Islet of Langerhans (tissue), 1 donor: ENCODE measurements around the gene NSRP1.
A peak's percentile ranks its signal among the peaks of the same experiment; 100 is the strongest.
"Not testable (repeated sequence)": the region's sequence is repeated elsewhere in the genome, so short reads cannot be mapped to it uniquely, and the experiment has no call there.

Experiments
- FAIRE-seq: peaks from one replicate; lab custom pipeline; 2011; peaks lifted over from hg19 to GRCh38; lab: Jason Lieb, UNC

The NSRP1 gene

DNA sequence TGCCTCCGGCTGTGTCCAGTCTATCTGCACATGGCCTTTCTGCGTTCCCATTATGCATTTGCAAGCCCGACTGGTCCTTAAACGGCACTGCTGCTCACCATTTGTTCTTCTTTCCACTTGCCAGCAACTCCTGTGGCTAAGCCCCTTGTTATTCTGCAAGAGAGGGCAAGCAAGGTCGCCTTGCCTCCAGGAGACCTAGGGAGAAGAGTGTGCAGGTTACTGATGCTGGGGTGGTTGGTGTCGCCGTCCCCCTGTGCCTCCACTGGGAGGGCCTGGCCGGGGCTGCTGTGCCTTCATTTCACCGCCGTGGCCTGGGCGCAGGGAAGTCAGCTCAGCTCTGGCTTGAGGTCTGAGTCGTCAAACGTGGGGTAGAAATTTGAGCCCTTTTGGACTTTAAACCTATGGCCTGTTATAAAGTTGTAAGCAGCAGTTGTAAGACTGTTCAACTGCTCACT is 106.1 kb downstream of the NSRP1 start:
- no peak for FAIRE-seq

DNA sequence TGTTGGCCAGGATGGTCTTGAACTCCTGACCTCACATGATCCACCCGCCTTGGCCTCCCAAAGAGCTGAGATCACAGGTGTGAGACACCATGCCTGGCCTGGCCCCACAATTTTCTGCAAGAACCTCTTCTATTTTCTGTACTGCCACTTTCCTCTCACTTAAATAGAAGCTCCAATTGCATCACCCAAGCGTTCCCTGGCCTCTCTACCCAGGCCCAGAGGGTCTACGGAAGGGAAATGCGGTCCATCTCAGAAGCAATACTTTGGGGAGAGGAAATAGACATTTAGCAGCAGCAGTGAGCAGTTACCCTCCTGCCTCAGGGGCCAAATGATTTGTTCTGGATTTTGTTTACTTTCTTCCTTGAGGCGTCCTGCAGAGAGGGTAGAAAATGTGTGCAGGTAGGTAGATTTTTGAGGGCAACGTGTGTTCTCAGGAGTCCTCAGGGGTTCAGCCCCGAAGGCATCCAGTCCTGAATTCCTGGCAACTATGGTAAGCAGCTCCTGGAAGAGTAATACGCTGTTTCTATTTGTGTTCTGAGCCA is 107.9 kb downstream of the NSRP1 start:
- FAIRE-seq, result no peak

DNA sequence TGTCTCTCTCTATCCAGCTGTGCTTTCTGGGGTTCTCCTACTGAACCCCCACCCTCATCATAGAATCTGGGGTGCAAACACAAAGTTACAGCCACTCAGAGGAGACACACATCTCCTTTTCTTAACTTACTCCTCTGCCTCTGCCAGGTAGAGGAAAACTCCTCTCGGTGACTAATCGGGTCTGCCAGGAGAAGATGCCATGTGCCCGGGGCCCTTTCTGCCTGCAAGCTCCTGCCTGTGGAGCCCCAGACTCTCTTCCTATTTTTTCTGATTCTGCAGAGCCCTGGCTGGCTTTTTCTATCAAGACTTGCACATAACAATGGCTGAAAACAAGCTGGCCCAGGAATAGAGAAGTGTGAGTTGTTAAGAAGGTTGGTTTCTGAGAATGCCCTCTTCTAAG is 108.5 kb downstream of the NSRP1 start:
- no peak for FAIRE-seq

DNA sequence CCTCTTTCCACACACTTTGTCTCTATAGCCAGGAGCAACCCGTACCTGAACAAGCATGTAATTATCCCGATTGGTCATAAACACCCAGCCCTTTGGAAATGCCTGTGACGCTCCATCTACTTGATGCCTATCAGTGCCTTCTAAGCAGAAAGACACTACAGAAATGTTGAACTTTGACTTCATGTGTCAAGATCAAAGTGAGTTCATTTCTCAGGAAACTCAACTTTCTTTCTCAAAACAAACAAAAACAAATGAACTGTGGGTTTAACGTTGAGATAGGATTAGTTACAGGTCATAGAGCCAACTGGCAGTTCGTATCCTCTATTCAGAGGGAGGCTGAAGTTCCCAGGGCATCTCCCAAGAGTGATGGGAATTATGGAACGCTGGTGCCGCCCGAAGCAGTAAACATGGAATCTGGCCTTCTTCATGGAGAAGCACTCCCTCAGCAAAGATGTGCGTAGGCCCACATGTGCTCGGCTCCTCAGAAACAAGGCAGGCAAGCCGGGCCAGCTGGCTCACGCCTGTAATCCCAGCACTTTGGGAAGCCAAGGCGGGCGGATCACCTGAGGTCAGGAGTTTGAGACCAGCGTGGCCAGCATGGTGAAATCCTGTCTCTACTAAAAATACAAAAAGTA is 109.4 kb downstream of the NSRP1 start:
- no peak for FAIRE-seq

DNA sequence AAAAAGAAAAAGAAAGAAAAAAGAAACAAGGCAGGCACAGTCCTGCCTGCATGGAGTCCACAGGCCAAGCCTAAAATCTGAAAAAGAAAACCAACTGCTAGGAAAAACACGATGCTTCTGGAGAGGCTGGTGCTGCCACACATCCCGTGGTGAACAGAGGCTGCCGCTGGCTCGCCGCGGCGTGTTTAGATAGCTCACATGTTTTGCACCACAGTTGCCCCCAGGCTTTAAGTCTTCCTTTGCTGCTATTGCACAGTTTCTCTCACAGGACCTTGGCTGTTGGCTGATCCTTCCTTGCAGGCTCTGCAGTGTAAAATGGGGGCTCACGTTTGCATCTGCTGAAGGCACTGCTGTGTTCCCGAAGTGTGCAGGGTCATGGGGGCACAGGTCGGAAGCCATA is 110.3 kb downstream of the NSRP1 start:
- no peak for FAIRE-seq

DNA sequence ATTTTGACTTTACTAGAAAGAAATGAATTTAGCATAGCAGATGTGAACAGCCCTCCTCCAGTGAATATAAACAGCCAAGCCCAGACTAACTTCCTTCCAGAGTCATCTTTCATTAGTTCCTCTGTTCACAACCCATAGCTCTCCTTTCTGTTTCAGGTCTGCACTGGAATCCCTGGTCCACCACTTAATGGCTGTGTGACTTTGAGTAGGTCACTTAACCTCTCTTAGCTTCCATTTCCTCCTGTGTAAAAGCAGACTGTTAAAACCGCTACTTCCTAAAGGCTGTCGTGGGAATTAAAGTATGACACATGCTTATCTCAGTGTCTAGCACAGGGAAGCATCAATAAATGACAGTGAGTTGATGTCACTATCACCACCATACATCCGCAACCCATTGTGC is 111.4 kb downstream of the NSRP1 start:
- FAIRE-seq, result no peak

DNA sequence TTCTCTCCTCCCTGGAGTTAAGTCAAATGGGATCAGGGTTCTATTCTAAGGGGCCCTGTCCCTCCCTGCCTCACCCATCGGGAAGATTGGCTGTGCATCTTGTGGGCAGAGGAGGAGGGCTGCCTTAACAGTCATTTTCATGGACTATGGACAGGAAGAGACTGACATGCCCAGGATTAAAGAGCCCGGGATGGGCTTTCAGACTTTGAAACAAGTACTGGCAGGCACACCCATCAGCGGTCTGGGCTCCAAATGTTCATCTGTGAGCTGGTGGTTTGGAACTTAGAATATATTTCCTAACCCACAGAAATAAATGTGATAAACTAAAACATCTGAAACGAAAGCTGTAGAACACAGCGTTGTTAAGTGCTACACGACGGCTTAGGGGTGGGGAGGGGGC is 112.4 kb downstream of the NSRP1 start:
- no peak for FAIRE-seq

DNA sequence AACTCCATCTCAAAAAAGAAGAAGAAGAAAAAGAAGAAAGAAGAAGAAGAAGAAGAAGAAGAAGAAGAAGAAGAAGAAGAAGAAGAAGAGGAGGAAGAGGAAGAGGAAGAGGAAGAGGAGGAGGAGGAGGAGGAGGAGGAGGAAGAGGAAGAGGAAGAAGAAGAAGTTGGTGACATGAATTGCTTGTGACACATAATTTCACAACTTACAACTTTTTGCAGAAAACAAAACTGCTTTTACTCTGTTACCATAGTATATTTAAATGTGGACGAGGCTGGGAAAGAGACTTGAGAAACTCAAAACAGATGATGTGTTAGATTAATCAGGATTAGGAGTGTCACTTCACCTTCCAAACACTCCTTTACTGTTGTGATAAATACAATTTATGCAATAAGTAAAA is 113.4 kb downstream of the NSRP1 start:
- FAIRE-seq, result not testable (repeated sequence)

DNA sequence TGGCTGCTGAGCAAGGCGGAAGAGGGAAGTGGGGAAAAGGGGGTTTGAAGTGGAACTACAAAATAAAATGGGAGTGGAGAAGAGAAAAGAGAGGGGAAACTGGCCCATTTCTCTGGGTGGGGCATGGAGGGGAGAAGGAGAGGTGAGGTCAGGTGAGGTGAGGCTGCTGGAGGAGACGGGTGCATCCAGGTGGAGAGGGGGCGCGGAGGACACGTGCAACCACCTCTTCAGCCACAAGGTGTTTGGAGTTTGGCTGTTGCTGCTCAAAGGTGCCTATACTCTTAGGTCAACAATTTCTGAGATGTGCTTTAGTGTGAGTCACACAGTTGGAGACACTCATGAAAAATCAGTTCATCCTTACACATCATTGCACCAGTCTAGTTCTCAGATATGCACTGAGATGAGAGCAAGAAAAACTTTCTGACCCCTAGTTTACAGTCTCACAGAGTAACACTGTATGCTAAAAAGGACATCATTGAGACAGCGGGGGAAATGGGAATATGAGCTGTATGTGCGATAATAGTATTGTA is 114.0 kb downstream of the NSRP1 start:
- no peak for FAIRE-seq

DNA sequence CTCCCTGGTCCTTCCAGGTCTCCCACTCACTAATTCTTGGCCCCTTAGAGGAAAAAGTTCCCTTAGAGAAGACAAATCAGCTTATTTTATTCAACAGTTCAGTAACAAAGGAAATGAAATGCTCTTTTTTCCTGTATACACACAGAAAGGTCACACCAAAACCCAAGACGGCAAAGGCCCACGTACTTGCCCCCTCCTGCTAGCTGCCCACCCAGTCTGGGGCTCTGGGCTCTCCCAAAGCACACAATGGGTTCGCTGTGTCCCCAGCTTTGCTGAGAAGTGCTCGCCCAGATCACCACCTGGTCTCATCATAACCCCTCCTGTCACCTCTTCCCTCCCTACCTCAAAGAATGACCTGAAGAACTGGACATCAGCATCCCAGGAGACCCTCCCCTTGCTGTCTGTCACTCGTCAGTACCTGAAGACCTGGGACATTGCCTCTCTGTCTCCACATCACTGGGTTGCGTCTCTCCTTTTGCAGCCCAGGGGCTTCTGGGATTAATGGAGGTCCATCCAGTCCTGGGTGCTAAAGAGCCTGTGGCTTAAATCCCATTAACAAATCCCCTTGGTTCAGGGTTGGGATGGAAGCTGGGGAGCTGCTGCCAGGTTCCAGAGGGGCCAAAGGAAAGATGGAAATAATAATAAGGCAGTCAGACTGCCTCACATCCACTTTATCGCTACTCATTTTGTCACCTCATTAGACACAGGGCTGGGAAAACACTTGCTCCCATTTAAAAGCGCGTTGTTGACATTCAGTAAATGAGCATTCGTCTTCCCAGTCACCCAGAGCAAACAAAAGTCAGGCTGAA is 115.6 kb downstream of the NSRP1 start:
- peak; percentile 91 for FAIRE-seq

DNA sequence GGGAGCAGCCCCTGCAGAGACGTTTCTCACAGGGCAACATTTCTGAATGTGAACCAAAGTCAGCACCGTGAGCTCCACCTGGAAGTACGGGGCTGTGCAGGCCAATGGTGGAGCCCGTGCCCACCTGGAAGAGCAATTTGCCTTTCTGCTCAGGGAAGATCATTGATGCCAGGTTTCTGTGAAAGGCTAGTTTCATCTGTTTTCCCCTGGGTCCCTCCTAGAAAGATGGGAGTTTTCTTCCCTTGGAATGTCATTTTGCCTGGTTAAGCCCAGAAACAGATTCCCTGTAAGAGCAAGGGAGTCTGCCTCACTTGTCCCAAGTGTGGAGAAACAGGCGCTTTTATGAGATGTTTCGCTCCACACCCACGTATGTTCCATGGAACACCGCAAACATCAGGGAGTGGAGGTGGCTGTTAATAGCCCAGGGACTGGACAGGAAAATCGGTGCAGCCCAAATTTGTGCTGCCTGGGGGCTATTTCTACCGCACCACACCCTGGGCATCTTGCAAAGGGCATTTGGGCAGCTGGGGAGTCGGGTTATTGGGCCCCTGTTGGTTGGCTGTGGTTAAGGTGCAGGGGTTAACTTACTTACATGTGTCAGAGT is 116.3 kb downstream of the NSRP1 start:
- FAIRE-seq, result no peak

DNA sequence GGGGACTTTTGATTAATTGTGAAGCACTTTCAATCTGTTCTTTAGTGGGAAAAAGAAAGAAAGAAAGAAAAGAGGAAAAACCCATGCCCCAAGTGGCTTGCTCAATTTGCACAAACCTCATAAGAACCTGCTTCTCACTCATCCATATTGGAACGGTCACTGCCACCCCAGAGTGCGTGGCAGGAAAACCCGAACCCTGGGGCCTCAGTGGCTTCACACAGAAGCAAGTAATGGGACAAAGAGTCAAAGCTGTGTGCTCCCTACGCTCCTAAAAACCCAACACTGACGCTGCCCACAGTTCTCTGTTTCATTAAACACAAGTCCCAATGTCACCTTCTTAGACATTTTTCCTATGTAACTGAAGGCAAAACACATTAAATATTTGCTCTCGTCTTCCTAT is 117.7 kb downstream of the NSRP1 start:
- no peak for FAIRE-seq

DNA sequence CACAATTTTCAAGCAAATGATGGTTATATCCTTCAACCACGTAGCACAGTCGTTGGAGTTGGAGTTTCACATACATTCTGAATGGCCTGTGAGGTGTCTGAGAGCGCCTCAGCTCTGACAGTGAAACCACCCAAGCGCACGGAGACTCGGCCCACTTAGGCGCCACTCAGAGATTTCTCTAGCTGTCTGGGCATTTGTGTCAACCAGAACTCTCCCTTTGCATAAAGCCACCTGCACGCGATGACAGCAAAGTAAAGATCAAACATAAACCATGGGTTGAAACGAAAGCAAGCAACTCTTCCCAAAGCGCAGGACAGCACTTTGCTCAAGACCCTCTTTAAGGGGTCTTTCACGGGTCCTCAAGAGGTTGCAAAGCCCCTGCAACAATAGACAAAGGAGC is 118.3 kb downstream of the NSRP1 start:
- peak; percentile 5 for FAIRE-seq

DNA sequence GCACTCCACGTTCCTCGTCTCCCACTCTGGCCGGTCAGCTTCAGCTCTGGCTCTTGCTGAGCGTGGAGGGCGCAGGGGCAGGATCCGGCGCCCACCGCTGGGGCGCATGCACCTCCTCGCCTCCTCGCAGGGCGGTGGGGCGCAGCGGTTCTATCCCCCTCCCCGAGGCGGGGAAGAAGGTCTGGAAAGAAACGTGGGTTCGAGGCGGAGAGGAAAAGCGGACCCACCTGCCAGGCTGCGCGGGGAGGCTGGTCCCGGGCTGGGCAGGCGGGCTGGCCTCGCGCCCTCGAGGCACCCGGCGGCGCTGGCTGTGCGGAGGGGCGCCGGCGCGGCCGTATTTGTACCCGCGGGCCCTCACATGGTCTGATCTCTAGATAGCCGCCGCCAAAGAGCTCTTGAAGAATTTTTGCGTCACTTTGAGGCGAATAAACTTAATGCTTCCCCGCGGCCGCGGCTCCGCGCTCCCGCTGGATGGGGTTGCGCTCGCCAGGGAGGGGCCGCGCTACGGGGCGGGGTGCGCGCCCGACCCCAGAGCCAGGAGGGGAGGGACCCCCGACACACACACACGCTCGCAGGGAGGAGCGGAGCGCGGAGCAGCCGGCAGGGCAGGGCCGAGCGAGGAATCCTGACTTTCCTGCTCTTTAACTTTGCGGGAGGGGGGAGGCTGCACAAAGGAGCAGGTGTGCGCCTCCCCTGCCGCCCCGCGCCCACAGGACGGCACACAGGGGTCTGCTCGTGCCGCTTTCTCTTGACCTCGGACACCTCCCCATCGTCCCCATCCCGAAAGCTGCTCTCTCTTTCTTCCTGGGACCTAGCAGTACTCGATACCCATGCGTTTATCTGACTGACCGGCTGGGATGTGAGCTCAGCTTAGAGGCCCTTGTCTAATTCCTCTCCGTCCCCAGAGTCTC is 119.0 kb downstream of the NSRP1 start, which contains the start of gene SLC6A4:
Gene SLC6A4 (minus strand): TSS at position 312 of the 911 bp plus-strand sequence. CDS start 13,739 bp downstream, outside the sequence.
- FAIRE-seq, result no peak
